ENCODE measurements around the gene PGLYRP2.

Gene PGLYRP2

DNA sequence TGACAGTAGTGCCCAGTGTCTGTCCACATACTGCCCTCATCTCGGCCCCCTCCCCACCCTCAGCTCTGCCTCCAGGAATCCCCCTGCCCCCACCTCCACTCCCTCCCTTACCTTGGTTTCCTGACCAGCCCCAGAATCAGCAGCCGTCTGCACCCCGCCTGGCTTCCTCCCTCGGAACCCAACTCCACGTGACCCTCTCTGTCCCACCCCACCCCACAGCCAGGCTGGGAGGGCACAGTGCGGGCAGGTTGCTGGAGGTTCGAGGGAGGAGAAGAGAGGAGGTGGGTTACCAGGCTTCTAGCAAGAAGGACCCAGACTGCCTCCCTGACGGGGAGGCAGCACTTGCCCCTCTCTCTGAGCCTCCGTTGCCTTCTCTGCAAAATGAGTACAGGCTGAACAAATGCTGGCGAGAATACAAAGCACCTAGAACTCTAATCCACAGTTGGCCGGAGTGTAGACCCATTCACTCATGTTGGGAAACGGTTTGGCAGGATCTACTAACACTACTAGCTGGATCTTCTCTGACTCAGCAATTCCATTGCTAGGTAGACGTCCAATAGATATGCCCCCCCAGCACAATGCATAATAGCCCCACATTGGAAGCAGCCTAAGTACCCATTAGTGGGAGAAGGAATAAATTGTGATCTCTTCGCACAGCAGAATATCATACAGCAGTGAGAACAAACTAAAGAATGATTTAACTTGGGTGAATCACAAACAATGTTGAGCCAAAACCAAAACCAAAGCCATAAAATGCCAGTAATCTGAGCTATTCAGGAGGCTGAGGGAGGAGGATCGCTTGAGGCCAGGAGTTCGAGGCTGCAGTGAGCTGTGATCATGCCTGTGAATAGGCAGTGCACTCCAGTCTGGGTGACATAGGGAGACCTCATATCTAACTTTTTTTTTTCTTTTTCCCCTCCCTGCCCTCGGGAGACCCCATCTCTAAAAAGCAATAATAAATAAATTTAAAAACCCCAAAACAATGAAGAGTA, 14.6 kb downstream of the PGLYRP2 start, which contains the start of gene RASAL3:
Gene RASAL3, minus strand, starts transcription at position 151 of the 992 bp plus-strand sequence. CDS start 186 bp downstream, outside the sequence.
- peak within 1 kb of the TSS; percentile 90 for H3K4me3 ChIP-seq (ENCODE audit: low read depth, low read length)
- DNase-seq (ENCODE audit: low read depth): no peak

GRCh38 chr19:15463861-15464371, 15.4 kb downstream of the PGLYRP2 start:
- peak; percentile 40 for DNase-seq (ENCODE audit: low read depth)
- peak overlapping the region; percentile 90 for H3K4me3 ChIP-seq (ENCODE audit: low read depth, low read length)
- no peak for TF ChIP-seq CTCF (IDR thresholded peaks at IDR 0.05; ENCODE audit: low read depth, low read length, missing control alignments)

More for the DNA sequence above, 14.6 kb downstream of the PGLYRP2 start, which contains the start of gene RASAL3:
- TF ChIP-seq CTCF (IDR thresholded peaks at IDR 0.05; ENCODE audit: low read depth, low read length, missing control alignments): no peak

DNA sequence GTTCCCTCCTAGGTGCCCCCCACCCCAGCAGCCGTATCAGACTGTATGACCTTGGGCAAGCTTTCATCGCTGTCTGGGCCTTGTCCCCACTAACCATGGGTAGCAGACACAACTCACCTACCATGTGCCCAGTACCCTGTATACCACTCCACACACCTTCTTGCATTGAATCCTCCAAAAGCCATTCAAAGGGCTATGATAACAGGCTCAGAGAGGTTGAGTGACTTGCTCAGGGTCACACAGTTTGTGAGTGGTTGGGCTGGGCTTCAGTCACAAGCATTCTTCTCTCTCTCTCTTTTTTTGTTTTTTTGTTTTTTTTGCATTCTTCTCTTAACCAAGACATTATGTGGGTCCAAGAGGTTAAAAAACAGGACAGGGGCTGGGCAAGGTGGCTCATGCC, 17.6 kb downstream of the PGLYRP2 start:
- no peak for DNase-seq (ENCODE audit: low read depth)
- TF ChIP-seq CTCF (IDR thresholded peaks at IDR 0.05; ENCODE audit: low read depth, low read length, missing control alignments): no peak
- H3K4me3 ChIP-seq (ENCODE audit: low read depth, low read length): no peak overlapping the region

DNA sequence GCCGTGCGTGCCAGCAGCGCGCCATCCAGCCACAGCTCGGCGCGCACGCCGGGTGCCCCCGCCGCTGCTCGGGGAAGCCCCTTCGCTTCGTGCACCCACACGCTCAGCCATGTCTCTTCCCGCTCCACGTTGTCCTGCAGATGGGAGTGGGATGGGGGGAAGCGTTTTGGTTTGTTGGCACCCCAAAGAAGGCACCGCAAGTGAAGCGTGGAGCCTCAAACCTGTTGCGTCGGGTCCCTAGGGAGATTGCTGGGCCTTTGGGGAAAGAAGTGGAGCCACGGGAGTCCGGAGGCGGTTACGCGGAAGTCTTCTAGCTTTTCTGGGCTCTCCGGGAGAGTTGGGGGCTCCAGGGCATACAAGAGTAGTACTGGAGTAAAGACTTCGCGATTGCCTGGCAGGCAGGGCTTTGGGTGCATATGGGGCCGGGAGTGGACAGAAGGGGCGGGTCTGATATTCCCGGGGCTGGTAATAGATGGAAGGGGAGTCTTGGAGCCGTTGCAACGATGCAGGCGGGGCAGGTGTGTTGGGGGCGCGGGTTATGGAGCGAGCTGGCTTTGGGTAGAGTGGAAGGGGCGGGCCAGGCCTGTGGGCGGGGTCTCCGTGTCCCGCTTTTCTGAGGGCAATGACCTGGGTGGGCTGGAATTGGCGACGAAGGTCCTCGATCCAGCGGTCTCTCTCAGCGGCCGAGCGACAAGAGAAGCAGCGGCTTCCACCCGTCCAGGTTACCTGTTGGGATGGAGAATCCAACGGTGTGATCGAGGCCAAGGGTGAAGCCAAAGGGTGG, 21.4 kb downstream of the PGLYRP2 start:
- no peak overlapping the region for H3K4me3 ChIP-seq (ENCODE audit: low read depth, low read length)
- TF ChIP-seq CTCF (IDR thresholded peaks at IDR 0.05; ENCODE audit: low read depth, low read length, missing control alignments): no peak
- no peak for DNase-seq (ENCODE audit: low read depth)

DNA sequence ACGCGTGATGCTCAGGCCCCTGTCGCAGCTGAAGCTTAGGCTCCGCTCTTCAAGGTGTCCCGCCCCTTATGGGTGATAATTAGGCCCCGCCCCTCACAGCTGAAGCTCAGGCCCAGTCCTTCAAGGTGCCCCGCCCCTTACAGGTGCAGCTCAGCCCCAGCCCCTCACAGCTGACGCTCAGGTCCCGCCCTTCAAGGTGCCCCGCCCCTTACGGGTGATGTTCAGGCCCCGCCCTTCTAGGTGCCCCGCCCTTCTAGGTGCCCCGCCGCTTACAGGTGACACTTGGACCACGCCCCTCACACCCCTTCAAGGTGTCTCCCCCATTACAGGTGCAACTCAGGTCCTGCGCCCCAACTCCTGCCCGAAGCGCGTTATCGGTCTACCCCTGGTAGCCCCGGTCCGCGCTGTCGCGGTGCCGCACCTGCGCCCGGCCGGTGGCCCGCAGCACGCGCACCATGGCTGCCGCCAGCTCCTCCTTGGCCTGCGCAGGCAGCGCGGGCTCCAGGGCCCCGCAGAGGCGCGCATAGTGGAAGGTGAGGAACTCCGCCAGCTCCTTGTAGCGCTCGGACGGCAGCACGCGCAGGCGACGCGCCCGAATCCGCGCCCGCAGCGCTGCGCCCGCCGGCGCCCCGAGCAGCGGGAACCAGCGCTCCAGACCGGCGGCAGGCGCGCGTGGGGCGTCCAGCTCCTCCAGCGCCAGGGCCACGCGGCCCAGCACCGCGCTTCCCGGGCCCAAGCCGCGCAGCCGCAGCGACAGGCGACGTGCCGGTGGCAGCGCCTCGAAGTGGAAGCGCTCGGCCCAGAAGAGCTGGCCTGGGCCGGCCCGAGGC, 22.2 kb downstream of the PGLYRP2 start:
- TF ChIP-seq CTCF (IDR thresholded peaks at IDR 0.05; ENCODE audit: low read depth, low read length, missing control alignments): no peak
- no peak overlapping the region for H3K4me3 ChIP-seq (ENCODE audit: low read depth, low read length)
- DNase-seq (ENCODE audit: low read depth): no peak

GRCh38 chr19:15456441-15456840, 22.9 kb downstream of the PGLYRP2 start:
- no peak overlapping the region for H3K4me3 ChIP-seq (ENCODE audit: low read depth, low read length)
- DNase-seq (ENCODE audit: low read depth): no peak
- TF ChIP-seq CTCF (IDR thresholded peaks at IDR 0.05; ENCODE audit: low read depth, low read length, missing control alignments): no peak
